Measurements from ENCODE around the gene PDXDC1.
"Not testable (repeated sequence)": the region's sequence is repeated elsewhere in the genome, so short reads cannot be mapped to it uniquely, and the experiment has no call there.

DNA sequence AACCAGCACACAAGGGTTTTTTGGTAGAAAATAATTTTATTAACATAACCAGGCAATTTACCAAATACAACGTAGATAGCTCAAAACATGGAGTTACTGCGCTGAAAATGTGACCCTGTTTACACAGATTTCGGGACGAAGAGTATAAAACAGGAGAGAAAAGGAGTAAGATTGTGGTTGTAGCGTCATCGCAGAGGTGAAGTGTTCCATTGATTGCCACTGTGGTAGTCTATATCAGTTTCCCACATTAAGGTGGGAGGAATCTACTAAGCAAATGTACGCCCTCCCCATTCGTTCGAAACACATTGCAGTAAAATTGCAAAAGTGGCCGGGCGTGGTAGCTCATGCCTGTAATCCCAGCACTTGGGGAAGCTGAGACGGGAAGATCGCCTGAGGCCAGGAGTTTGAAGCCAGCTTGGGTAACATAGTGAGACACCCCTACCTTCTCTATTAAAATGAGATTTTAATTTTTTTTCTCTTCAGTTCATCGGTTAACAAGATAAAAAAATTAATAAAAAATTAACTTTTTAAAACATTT is 972 bp upstream of the PDXDC1 start:
- TF ChIP-seq POLR2A (conservative IDR thresholded peaks at IDR 0.05); U2AF1 (optimal IDR thresholded peaks at IDR 0.05; ENCODE audit: low read depth, low read length); ZBTB5 (IDR thresholded peaks at IDR 0.05); CHD4 (IDR thresholded peaks at IDR 0.05; ENCODE audit: insufficient read depth, insufficient replicate concordance, low read depth, low read length, poor library complexity, severe bottlenecking); ZNF57 (CRISPR knock-in tag; IDR thresholded peaks at IDR 0.05): not testable (repeated sequence)
- TF ChIP-seq, protein P1, sequence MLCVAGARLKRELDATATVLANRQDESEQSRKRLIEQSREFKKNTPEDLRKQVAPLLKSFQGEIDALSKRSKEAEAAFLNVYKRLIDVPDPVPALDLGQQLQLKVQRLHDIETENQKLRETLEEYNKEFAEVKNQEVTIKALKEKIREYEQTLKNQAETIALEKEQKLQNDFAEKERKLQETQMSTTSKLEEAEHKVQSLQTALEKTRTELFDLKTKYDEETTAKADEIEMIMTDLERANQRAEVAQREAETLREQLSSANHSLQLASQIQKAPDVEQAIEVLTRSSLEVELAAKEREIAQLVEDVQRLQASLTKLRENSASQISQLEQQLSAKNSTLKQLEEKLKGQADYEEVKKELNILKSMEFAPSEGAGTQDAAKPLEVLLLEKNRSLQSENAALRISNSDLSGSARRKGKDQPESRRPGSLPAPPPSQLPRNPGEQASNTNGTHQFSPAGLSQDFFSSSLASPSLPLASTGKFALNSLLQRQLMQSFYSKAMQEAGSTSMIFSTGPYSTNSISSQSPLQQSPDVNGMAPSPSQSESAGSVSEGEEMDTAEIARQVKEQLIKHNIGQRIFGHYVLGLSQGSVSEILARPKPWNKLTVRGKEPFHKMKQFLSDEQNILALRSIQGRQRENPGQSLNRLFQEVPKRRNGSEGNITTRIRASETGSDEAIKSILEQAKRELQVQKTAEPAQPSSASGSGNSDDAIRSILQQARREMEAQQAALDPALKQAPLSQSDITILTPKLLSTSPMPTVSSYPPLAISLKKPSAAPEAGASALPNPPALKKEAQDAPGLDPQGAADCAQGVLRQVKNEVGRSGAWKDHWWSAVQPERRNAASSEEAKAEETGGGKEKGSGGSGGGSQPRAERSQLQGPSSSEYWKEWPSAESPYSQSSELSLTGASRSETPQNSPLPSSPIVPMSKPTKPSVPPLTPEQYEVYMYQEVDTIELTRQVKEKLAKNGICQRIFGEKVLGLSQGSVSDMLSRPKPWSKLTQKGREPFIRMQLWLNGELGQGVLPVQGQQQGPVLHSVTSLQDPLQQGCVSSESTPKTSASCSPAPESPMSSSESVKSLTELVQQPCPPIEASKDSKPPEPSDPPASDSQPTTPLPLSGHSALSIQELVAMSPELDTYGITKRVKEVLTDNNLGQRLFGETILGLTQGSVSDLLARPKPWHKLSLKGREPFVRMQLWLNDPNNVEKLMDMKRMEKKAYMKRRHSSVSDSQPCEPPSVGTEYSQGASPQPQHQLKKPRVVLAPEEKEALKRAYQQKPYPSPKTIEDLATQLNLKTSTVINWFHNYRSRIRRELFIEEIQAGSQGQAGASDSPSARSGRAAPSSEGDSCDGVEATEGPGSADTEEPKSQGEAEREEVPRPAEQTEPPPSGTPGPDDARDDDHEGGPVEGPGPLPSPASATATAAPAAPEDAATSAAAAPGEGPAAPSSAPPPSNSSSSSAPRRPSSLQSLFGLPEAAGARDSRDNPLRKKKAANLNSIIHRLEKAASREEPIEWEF (CRISPR knock-in tag; IDR thresholded peaks at IDR 0.05): not testable (repeated sequence)
- TF ChIP-seq, protein P2, sequence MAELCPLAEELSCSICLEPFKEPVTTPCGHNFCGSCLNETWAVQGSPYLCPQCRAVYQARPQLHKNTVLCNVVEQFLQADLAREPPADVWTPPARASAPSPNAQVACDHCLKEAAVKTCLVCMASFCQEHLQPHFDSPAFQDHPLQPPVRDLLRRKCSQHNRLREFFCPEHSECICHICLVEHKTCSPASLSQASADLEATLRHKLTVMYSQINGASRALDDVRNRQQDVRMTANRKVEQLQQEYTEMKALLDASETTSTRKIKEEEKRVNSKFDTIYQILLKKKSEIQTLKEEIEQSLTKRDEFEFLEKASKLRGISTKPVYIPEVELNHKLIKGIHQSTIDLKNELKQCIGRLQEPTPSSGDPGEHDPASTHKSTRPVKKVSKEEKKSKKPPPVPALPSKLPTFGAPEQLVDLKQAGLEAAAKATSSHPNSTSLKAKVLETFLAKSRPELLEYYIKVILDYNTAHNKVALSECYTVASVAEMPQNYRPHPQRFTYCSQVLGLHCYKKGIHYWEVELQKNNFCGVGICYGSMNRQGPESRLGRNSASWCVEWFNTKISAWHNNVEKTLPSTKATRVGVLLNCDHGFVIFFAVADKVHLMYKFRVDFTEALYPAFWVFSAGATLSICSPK (IDR thresholded peaks at IDR 0.05; ENCODE audit: borderline replicate concordance): not testable (repeated sequence)

All from K562 (cell line).